ENCODE results near the gene PRPF40B. TPM values are rescaled to one million over a fixed set of nuclear protein-coding genes. Genes with fewer than 3 reads are reported as not detected.

Gene PRPF40B
- total and polyA plus RNA-seq, 9 of the 15 experiments (the other 6 are each of a cell fraction or from before 2014, with no cell fraction given), result 0.55 to 10.6 (median 4.8) TPM

GRCh38 chr12:49584591-49584990 is 38.8 kb upstream of the PRPF40B start:
- Histone ChIP-seq H3K36me3 (ENCODE audit: control insufficient read depth, insufficient read depth, low read length) (peaks cover 40% of the 10 kb centered on the region; the same call in 2 of the 3 replicates), H3K9me3 (replicated peaks; ENCODE audit: control insufficient read depth, insufficient read depth, low read depth, low read length) (no peaks in the 10 kb centered on the region), H4K20me1 (replicated peaks; ENCODE audit: control insufficient read depth, insufficient read depth, low read length) (peaks cover 16% of the 10 kb centered on the region; the same call in 1 of the 2 replicates), H3K79me2 (ENCODE audit: control insufficient read depth, insufficient read depth, low read length) (peaks cover 4% of the 10 kb centered on the region; the same call in 2 of the 3 replicates), H3K9ac (ENCODE audit: insufficient read depth in 1 of 2, low read depth in 2 of 2, low read length in 2 of 2) (no peak overlapping the region), H2AFZ (ENCODE audit: low read depth, low read length) (no peak overlapping the region), H3K9me1 (ENCODE audit: control insufficient read depth, insufficient read depth, low read length) (peaks cover 6% of the 10 kb centered on the region), H3K27me3 (ENCODE audit: control insufficient read depth in 2 of 2, insufficient read depth in 2 of 2, low read length in 2 of 2) (no peaks in the 10 kb centered on the region), H3K4me3 (no peak overlapping the region), H3K4me2 (ENCODE audit: insufficient read depth, low read length) (no peak overlapping the region), H3K4me1 (replicated peaks in 1 of 2; ENCODE audit: control insufficient read depth in 2 of 2, insufficient read depth in 2 of 2, low read length in 2 of 2) (peaks cover 0 to 13% of the 10 kb centered on the region in 2 experiments; a peak in 3 of 5 replicates), H3K27ac (ENCODE audit: extremely low read depth, low read depth, low read length) (no peak overlapping the region)
- intact Hi-C loops (cut with micrococcal nuclease) (no loop called here), in situ Hi-C loops (cut with MboI) (no loop called here)
- POLR2A ChIA-PET, result no interaction called here
- CTCF ChIA-PET (ENCODE audit: low intra/inter-chr PET ratio), result no interaction called here
- no TSS peak for BruUV-seq (replicated peaks)
- DNase-seq (ENCODE audit: extremely low read depth in 1 of 4, low spot score in 3 of 4), result no peak
- WGBS (ENCODE audit: insufficient coverage, low coverage, missing lambda C conversion rate), result 80% methylated on average over 7 of the region's 7 CpGs
- no peak for TF ChIP-seq C11orf30 (IDR thresholded peaks at IDR 0.05; ENCODE audit: low read depth)
- no peak for TF ChIP-seq FOXJ3 (CRISPR knock-in tag; IDR thresholded peaks at IDR 0.05)
- TF ChIP-seq CXXC5 (CRISPR knock-in tag; IDR thresholded peaks at IDR 0.05), result no peak
- no peak for TF ChIP-seq CTCFL (IDR thresholded peaks at IDR 0.05; ENCODE audit: borderline replicate concordance, insufficient read depth, low read depth, low read length, poor library complexity, severe bottlenecking)
- TF ChIP-seq ARHGAP35 (IDR thresholded peaks at IDR 0.05; ENCODE audit: partially characterized antibody), result no peak
- no peak for TF ChIP-seq FOXO4 (CRISPR knock-in tag; IDR thresholded peaks at IDR 0.05)
- TF ChIP-seq JUN (IDR thresholded peaks at IDR 0.05; ENCODE audit: borderline replicate concordance, low read depth, low read length), result no peak
- TF ChIP-seq JUN (CRISPR knock-in tag; IDR thresholded peaks at IDR 0.05; ENCODE audit: borderline replicate concordance), result no peak
- TF ChIP-seq MED1 (CRISPR knock-in tag; IDR thresholded peaks at IDR 0.05; ENCODE audit: borderline replicate concordance), result no peak
- ATAC-seq, result no peak
- no peak for FAIRE-seq

Measured in K562 (cell line).